ENCODE data around the gene CMSS1. TPM values are rescaled to one million over a fixed set of nuclear protein-coding genes. Genes with fewer than 3 reads are reported as not detected.
A peak's percentile ranks its signal among the peaks of the same experiment; 100 is the strongest.

Gene CMSS1
- total RNA-seq, 4 donors from 2014 or later, result 2.4 to 29.9 (median 5.2) TPM

- H3K4me3 ChIP-seq, result no peak overlapping the region
- intact Hi-C loops (cut with DNase I; ENCODE audit: low total_unique reads), result no loop called here
- in situ Hi-C loops (cut with MboI; ENCODE audit: low pct_ligation_motif_present in 1 of 4, low pct_unique_long_range_greater_than_20kb in 1 of 4, low sequenced_read_pairs in 3 of 4), result no loop called here
- H3K27me3 ChIP-seq, result no peaks in the 10 kb centered on the region
- H3K4me1 ChIP-seq, result peaks cover 0 to 27% (median 6%) of the 10 kb centered on the region in 4 donors
- no peak for DNase-seq
- 96 to 100% methylated on average over 1 to 2 of the region's 2 CpGs for WGBS, 2 donors (ENCODE audit: low coverage in 1 of 2)
- no peak overlapping the region for H3K27ac ChIP-seq
- no peak for TF ChIP-seq EP300 (IDR thresholded peaks at IDR 0.05; ENCODE audit: low read depth)
- TF ChIP-seq, protein P1, sequence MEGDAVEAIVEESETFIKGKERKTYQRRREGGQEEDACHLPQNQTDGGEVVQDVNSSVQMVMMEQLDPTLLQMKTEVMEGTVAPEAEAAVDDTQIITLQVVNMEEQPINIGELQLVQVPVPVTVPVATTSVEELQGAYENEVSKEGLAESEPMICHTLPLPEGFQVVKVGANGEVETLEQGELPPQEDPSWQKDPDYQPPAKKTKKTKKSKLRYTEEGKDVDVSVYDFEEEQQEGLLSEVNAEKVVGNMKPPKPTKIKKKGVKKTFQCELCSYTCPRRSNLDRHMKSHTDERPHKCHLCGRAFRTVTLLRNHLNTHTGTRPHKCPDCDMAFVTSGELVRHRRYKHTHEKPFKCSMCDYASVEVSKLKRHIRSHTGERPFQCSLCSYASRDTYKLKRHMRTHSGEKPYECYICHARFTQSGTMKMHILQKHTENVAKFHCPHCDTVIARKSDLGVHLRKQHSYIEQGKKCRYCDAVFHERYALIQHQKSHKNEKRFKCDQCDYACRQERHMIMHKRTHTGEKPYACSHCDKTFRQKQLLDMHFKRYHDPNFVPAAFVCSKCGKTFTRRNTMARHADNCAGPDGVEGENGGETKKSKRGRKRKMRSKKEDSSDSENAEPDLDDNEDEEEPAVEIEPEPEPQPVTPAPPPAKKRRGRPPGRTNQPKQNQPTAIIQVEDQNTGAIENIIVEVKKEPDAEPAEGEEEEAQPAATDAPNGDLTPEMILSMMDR (IDR thresholded peaks at IDR 0.05), result no peak
- TF ChIP-seq POLR2AphosphoS5 (IDR thresholded peaks at IDR 0.05), result no peak
- no peak for TF ChIP-seq POLR2A (IDR thresholded peaks at IDR 0.05)
- no peaks in the 10 kb centered on the region for H3K9me3 ChIP-seq
- no peaks in the 10 kb centered on the region for H3K36me3 ChIP-seq
These were observed 279.2 kb downstream of the CMSS1 start for GRCh38 chr3:100096866-100097265.

- H3K36me3 ChIP-seq, result no peaks in the 10 kb centered on the region
- peak overlapping the region in 2 of 4 donors; percentile 14 to 18 for H3K27ac ChIP-seq
- 47 to 59% methylated on average over 6 of the region's 6 CpGs for WGBS, 2 donors (ENCODE audit: low coverage in 1 of 2)
- in situ Hi-C loops (cut with MboI; ENCODE audit: low pct_ligation_motif_present in 1 of 4, low pct_unique_long_range_greater_than_20kb in 1 of 4, low sequenced_read_pairs in 3 of 4) (no loop called here), intact Hi-C loops (cut with DNase I; ENCODE audit: low total_unique reads) (no loop called here)
- no peaks in the 10 kb centered on the region for H3K9me3 ChIP-seq
- DNase-seq, result no peak
- TF ChIP-seq, protein P1 (IDR thresholded peaks at IDR 0.05), result no peak
- TF ChIP-seq EP300 (IDR thresholded peaks at IDR 0.05; ENCODE audit: low read depth), result no peak
- no peak for TF ChIP-seq POLR2A (IDR thresholded peaks at IDR 0.05)
- no peak for TF ChIP-seq POLR2AphosphoS5 (IDR thresholded peaks at IDR 0.05)
- H3K4me3 ChIP-seq, result no peak overlapping the region
- peaks cover 0 to 27% (median 6%) of the 10 kb centered on the region in 4 donors for H3K4me1 ChIP-seq
- no peaks in the 10 kb centered on the region for H3K27me3 ChIP-seq
These were observed 280.5 kb downstream of the CMSS1 start for GRCh38 chr3:100097919-100098783.

- H3K4me3 ChIP-seq, result no peak overlapping the region
- TF ChIP-seq, protein P1 (IDR thresholded peaks at IDR 0.05), result no peak
- TF ChIP-seq POLR2A (IDR thresholded peaks at IDR 0.05) (no peak), POLR2AphosphoS5 (IDR thresholded peaks at IDR 0.05) (no peak), EP300 (IDR thresholded peaks at IDR 0.05; ENCODE audit: low read depth) (no peak)
- peak overlapping the region in 1 of 4 donors; percentile 18 for H3K27ac ChIP-seq
- intact Hi-C loops (cut with DNase I; ENCODE audit: low total_unique reads), result no loop called here
- in situ Hi-C loops (cut with MboI; ENCODE audit: low pct_ligation_motif_present in 1 of 4, low pct_unique_long_range_greater_than_20kb in 1 of 4, low sequenced_read_pairs in 3 of 4), result no loop called here
- H3K36me3 ChIP-seq, result no peaks in the 10 kb centered on the region
- H3K27me3 ChIP-seq, result no peaks in the 10 kb centered on the region
- DNase-seq, result no peak
- peaks cover 0 to 32% (median 6%) of the 10 kb centered on the region in 4 donors for H3K4me1 ChIP-seq
- no peaks in the 10 kb centered on the region for H3K9me3 ChIP-seq
These were observed 281.1 kb downstream of the CMSS1 start for GRCh38 chr3:100098784-100099070.

DNA sequence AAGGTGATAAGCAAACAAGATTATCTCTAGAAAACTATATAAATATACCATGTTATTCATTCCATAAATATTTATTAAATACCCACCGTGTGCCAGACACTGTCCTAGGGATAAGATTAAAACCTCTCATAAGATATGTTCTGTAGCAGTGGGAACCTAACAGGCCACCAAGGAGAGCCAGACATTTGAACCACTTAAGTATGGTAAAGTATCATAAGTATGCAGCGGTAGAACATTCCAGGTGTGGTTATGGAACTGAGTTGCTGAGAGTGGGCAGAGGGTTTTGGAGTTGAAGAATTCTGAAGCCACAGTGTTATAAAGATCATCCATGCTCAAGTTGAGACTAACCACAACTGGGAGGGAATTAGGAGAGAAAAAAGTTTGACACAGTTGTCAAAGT is 282.0 kb downstream of the CMSS1 start:
- no peak for DNase-seq
- Histone ChIP-seq H3K27ac (no peak overlapping the region), H3K4me1 (peaks cover 0 to 38% (median 8%) of the 10 kb centered on the region in 4 donors), H3K27me3 (no peaks in the 10 kb centered on the region), H3K36me3 (no peaks in the 10 kb centered on the region), H3K9me3 (no peaks in the 10 kb centered on the region), H3K4me3 (no peak overlapping the region)
- intact Hi-C loops (cut with DNase I; ENCODE audit: low total_unique reads), result no loop called here
- in situ Hi-C loops (cut with MboI; ENCODE audit: low pct_ligation_motif_present in 1 of 4, low pct_unique_long_range_greater_than_20kb in 1 of 4, low sequenced_read_pairs in 3 of 4), result no loop called here
- TF ChIP-seq POLR2A (IDR thresholded peaks at IDR 0.05) (no peak), EP300 (IDR thresholded peaks at IDR 0.05; ENCODE audit: low read depth) (no peak), POLR2AphosphoS5 (IDR thresholded peaks at IDR 0.05) (no peak)
- TF ChIP-seq, protein P1 (IDR thresholded peaks at IDR 0.05), result no peak
- 58 to 66% methylated on average over 2 of the region's 2 CpGs for WGBS, 2 donors (ENCODE audit: low coverage in 1 of 2)
